Glutamatergic neuron (in vitro differentiated cells): ENCODE measurements around the gene HES1. TPM values are rescaled to one million over a fixed set of nuclear protein-coding genes. Genes with fewer than 3 reads are reported as not detected.

Source experiments
- DNase-seq: peaks from one replicate; pipeline ENCODE4 v3.0.0; 2022
- H3K27ac Mint-ChIP-seq: one replicate; pipeline ENCODE4 v1.8.0; 2020; ENCODE audit warnings: mild to moderate bottlenecking, mixed read lengths, inconsistent platforms; ENCODE audit not compliant: unreplicated experiment
- H3K27me3 Mint-ChIP-seq: one replicate; pipeline ENCODE4 v1.8.0; 2020; ENCODE audit warnings: mild to moderate bottlenecking, moderate library complexity, mixed read lengths, inconsistent platforms; ENCODE audit not compliant: unreplicated experiment
- H3K36me3 Mint-ChIP-seq: one replicate; pipeline ENCODE4 v1.8.0; 2020; ENCODE audit warnings: mild to moderate bottlenecking, mixed read lengths, inconsistent platforms; ENCODE audit not compliant: unreplicated experiment
- H3K4me1 Mint-ChIP-seq: one replicate; pipeline ENCODE4 v1.8.0; 2020; ENCODE audit warnings: mild to moderate bottlenecking, low read depth, mixed read lengths, inconsistent platforms; ENCODE audit not compliant: unreplicated experiment
- H3K4me3 Mint-ChIP-seq: one replicate; pipeline ENCODE4 v1.8.0; 2020; ENCODE audit warnings: mild to moderate bottlenecking, mixed read lengths, inconsistent platforms; ENCODE audit not compliant: unreplicated experiment
- H3K9me3 Mint-ChIP-seq: one replicate; pipeline ENCODE4 v1.8.0; 2020; ENCODE audit warnings: mild to moderate bottlenecking, moderate library complexity, mixed read lengths, inconsistent platforms; ENCODE audit not compliant: unreplicated experiment
- CTCF ChIP-seq: fragments of 200-600 bp; sonication (generic); IDR thresholded peaks from one replicate; pipeline ENCODE4 v1.5.0; 2021; ENCODE audit not compliant: partially characterized antibody, unreplicated experiment
- total RNA-seq: library from RNA; stranded (reverse); fragmentation: NEBNext Ultra II Directional; extraction: Animal tissue kit (Norgen Biotek cat#: 25700); gene quantifications from one replicate; pipeline ENCODE4 v1.2.1, GENCODE V29; 2021; ENCODE audit not compliant: unreplicated experiment

Gene HES1
- total RNA-seq, 1 donor from 2014 or later = 0.34 TPM

GRCh38 chr3:194103505-194103904, 32.4 kb upstream of the HES1 start:
- Mint-ChIP-seq H3K4me1 (peaks cover 5% of the 10 kb centered on the region), H3K9me3 (peaks cover 2% of the 10 kb centered on the region), H3K27ac (no peak overlapping the region), H3K36me3 (no peaks in the 10 kb centered on the region), H3K4me3 (no peak overlapping the region), H3K27me3 (peaks cover 3% of the 10 kb centered on the region)
- no peak for TF ChIP-seq CTCF
- no peak for DNase-seq

GRCh38 chr3:194103983-194104751, 31.8 kb upstream of the HES1 start:
- Mint-ChIP-seq H3K27me3 (no peaks in the 10 kb centered on the region), H3K4me1 (no peaks in the 10 kb centered on the region), H3K4me3 (no peak overlapping the region), H3K36me3 (no peaks in the 10 kb centered on the region), H3K27ac (no peak overlapping the region), H3K9me3 (peaks cover 2% of the 10 kb centered on the region)
- TF ChIP-seq CTCF = no peak
- DNase-seq = no peak

DNA sequence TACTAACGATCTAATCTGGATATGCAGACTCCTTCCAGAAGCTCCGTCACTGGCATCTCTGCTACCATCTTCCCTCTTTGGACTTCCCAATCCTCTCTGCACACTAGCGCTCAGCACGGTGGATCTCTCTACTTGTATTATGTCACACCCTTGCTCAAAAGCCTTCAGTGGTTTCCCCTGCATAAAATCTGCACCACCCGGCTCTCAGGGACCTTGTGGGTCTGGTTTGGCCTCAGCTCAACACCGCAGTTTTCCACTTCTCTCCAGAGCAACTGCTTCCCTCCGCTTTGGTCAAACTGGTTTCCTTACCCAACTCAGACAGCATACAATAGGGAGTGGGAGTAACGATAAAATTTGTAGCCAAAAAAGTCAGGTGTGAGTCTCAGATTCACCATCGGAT, 30.7 kb upstream of the HES1 start:
- Mint-ChIP-seq H3K4me1 (no peaks in the 10 kb centered on the region), H3K36me3 (no peaks in the 10 kb centered on the region), H3K4me3 (no peak overlapping the region), H3K9me3 (peaks cover 2% of the 10 kb centered on the region), H3K27ac (no peak overlapping the region), H3K27me3 (no peaks in the 10 kb centered on the region)
- no peak for DNase-seq
- TF ChIP-seq CTCF = no peak

GRCh38 chr3:194107107-194107506, 28.8 kb upstream of the HES1 start:
- peaks cover 4% of the 10 kb centered on the region for H3K9me3 Mint-ChIP-seq
- no peak overlapping the region for H3K4me3 Mint-ChIP-seq
- no peaks in the 10 kb centered on the region for H3K4me1 Mint-ChIP-seq
- H3K27ac Mint-ChIP-seq = no peak overlapping the region
- no peaks in the 10 kb centered on the region for H3K36me3 Mint-ChIP-seq
- TF ChIP-seq CTCF = no peak
- H3K27me3 Mint-ChIP-seq = no peaks in the 10 kb centered on the region
- DNase-seq = no peak

DNA sequence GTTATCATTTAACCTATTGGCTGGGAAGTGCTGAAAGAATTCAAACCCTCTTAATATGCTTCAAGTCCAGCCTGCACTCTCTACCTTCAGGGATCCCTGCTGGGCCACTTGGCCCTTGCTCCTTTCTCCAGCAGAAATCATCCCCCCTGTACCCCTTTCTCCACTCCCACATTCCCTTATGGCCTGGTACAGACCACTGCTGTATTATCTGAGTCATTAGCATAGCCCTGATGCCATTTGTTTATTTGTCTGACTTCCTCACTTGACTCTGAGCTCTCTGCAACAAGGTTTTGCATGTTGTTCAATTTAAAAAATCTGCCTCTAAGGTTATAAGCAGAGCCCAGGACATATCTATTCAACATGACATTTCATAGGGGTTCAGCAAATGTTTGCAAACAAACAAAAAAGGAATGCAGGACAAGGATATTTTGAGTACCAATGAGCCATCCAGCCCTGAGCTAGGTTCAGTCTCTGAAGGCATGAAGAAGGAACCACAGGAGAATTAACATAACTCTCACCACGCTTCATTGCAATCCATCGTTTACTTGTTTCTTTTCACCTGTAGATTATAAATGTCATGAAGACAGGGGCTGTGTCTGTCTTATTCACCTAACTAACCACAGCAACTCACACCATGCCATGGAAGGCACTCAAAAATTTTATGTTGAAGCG, 26.6 kb upstream of the HES1 start:
- no peak overlapping the region for H3K4me3 Mint-ChIP-seq
- no peaks in the 10 kb centered on the region for H3K36me3 Mint-ChIP-seq
- H3K27me3 Mint-ChIP-seq = no peaks in the 10 kb centered on the region
- peaks cover 4% of the 10 kb centered on the region for H3K9me3 Mint-ChIP-seq
- H3K4me1 Mint-ChIP-seq = no peaks in the 10 kb centered on the region
- no peak for TF ChIP-seq CTCF
- no peak overlapping the region for H3K27ac Mint-ChIP-seq
- no peak for DNase-seq
